HCT116 (cell line): Measurements from ENCODE around the gene UNK. TPM values are rescaled to one million over a fixed set of nuclear protein-coding genes. Genes with fewer than 3 reads are reported as not detected.

ENCODE experiments used
- ATAC-seq: fragments of 200-7000 bp; cut with Tn5 transposase; 2 replicates; pipeline ENCODE4 v1.9.1; 2020; ENCODE audit warnings: mild to moderate bottlenecking, moderate library complexity
- BruUV-seq: library from RNA; stranded (reverse); fragments of 400-500 nt; replicated peaks from 2 replicates; lab custom pipeline; 2021; lab: Mats Ljungman, UMichigan
- CTCF ChIA-PET: fragments of 300-600 bp; sonication (Branson Sonifier 250); formaldehyde crosslinking; loops from one replicate; lab custom pipeline; 2021; ENCODE audit warnings: antibody characterized with exemption; lab: Charles Lee
- POLR2A ChIA-PET: fragments of 300-600, 350-600 bp; sonication (Branson Sonifier 250); formaldehyde crosslinking; loops from one replicate; lab custom pipeline; 2021; ENCODE audit warnings: antibody characterized with exemption; lab: Charles Lee
- RAD21 ChIA-PET, 2 experiments: fragments of 300-600 bp; sonication (Branson Sonifier 250); formaldehyde crosslinking; loops; one replicate each; lab custom pipeline; 2023; ENCODE audit warnings: low total read pairs in 2 of 2; ENCODE audit not compliant: uncharacterized antibody in 2 of 2, unreplicated experiment in 2 of 2, low non-redundant PET in 1 of 2; lab: Charles Lee
- DNase-seq: peaks from one replicate; pipeline ENCODE4 v3.0.0-alpha.2; 2010; ENCODE audit warnings: low read depth, low spot score
- H2AFZ ChIP-seq: fragments of 200-600 bp; shearing (Covaris generic), sonication (generic); 2 replicates; pipeline ENCODE4 v1.6.1; 2017; ENCODE audit warnings: low read depth, mixed run types, mixed read lengths, antibody characterized with exemption, low read length; ENCODE audit not compliant: poor library complexity, severe bottlenecking
- H3K27ac ChIP-seq: 2 replicates; pipeline ENCODE4 v1.5.1; 2012; ENCODE audit warnings: low read depth, low read length
- H3K27me3 ChIP-seq: fragments of 200-600 bp; sonication (generic); 2 replicates; pipeline ENCODE4 v1.6.1; 2016; ENCODE audit warnings: mixed run types, low read length, mixed read lengths; ENCODE audit not compliant: insufficient read depth
- H3K36me3 ChIP-seq, 2 experiments: fragments of 200-500 bp in 1 of 2; fragments of 200-600 bp in 1 of 2; sonication (Bioruptor generic) in 1 of 2; sonication (generic) in 1 of 2; 2 replicates each; pipeline versions ENCODE4 v1.5.1 to v1.6.1; 2014 to 2016; ENCODE audit warnings: low read length in 2 of 2, inconsistent platforms in 1 of 2, mixed read lengths in 1 of 2, mixed run types in 1 of 2; ENCODE audit not compliant: insufficient read depth in 2 of 2, control insufficient read depth in 1 of 2
- H3K4me1 ChIP-seq, 2 experiments: fragments of 200-600 bp in 1 of 2; sonication (generic) in 1 of 2; 2 replicates each; pipeline versions ENCODE4 v1.5.1 to v1.6.1; 2012 to 2017; ENCODE audit warnings: low read length in 2 of 2, inconsistent platforms in 1 of 2, mild to moderate bottlenecking in 1 of 2, mixed read lengths in 1 of 2, mixed run types in 1 of 2, moderate library complexity in 1 of 2; ENCODE audit not compliant: insufficient read depth in 2 of 2, control insufficient read depth in 1 of 2
- H3K4me2 ChIP-seq: fragments of 200-600 bp; sonication (generic); 2 replicates; pipeline ENCODE4 v1.6.1; 2017; ENCODE audit warnings: mixed run types, low read length, mixed read lengths
- H3K4me3 ChIP-seq, 2 experiments: fragments of 200-600 bp in 1 of 2; sonication (generic) in 1 of 2; replicated peaks in 1 of 2; 2 replicates each; pipeline ENCODE4 v1.5.1; 2011 to 2016; ENCODE audit warnings: low read length in 2 of 2, control low read depth in 1 of 2, low read depth in 1 of 2, mild to moderate bottlenecking in 1 of 2, mixed read lengths in 1 of 2, mixed run types in 1 of 2
- H3K79me2 ChIP-seq: fragments of 200-600 bp; sonication (generic); 2 replicates; pipeline ENCODE4 v1.6.1; 2017; ENCODE audit warnings: mild to moderate bottlenecking, mixed run types, low read length, moderate library complexity, mixed read lengths; ENCODE audit not compliant: insufficient read depth
- H3K9ac ChIP-seq: fragments of 200-600 bp; sonication (generic); 2 replicates; pipeline ENCODE4 v1.6.1; 2016; ENCODE audit warnings: low read length, mixed read lengths
- H3K9me2 ChIP-seq: fragments of 200-600 bp; sonication (generic), shearing (Covaris generic); 2 replicates; pipeline ENCODE4 v1.6.1; 2017; ENCODE audit warnings: mixed run types, mild to moderate bottlenecking, moderate library complexity; ENCODE audit not compliant: insufficient read depth
- H3K9me3 ChIP-seq, 2 experiments: fragments of 200-500 bp in 1 of 2; fragments of 200-600 bp in 1 of 2; sonication (Bioruptor generic) in 1 of 2; sonication (generic) in 1 of 2; 2 replicates each; pipeline ENCODE4 v1.6.1; 2014 to 2017; ENCODE audit warnings: low read length in 2 of 2, mixed read lengths in 2 of 2, inconsistent platforms in 1 of 2, low read depth in 1 of 2, mild to moderate bottlenecking in 1 of 2, mixed run types in 1 of 2, moderate library complexity in 1 of 2; ENCODE audit not compliant: control insufficient read depth in 1 of 2, insufficient read depth in 1 of 2
- H4K20me1 ChIP-seq: fragments of 200-600 bp; sonication (generic), shearing (Covaris generic); 2 replicates; pipeline ENCODE4 v1.6.1; 2017; ENCODE audit warnings: mixed run types, mild to moderate bottlenecking, moderate library complexity; ENCODE audit not compliant: insufficient read depth
- ATF3 ChIP-seq: IDR thresholded peaks from 2 replicates; pipeline ENCODE4 v1.6.1; 2012
- EGR1 ChIP-seq: IDR thresholded peaks from 2 replicates; pipeline ENCODE4 v1.6.1; 2012; ENCODE audit warnings: low read depth
- JUND ChIP-seq: IDR thresholded peaks from 2 replicates; pipeline ENCODE4 v1.6.1; 2012
- POLR2AphosphoS5 ChIP-seq: IDR thresholded peaks from 2 replicates; pipeline ENCODE4 v1.6.1; 2011; ENCODE audit warnings: mild to moderate bottlenecking, low read depth, low read length, moderate library complexity
- REST ChIP-seq: IDR thresholded peaks from 2 replicates; pipeline ENCODE4 v1.6.1; 2012; ENCODE audit warnings: low read depth
- SRF ChIP-seq: IDR thresholded peaks from 2 replicates; pipeline ENCODE4 v1.6.1; 2012; ENCODE audit warnings: low read depth
- ZFX ChIP-seq: fragments of 450-650 bp; IDR thresholded peaks from 2 replicates; pipeline ENCODE4 v1.6.1; 2017
- intact Hi-C: fragments of 100-400 bp; cut with micrococcal nuclease; formaldehyde crosslinking; loops from 2 replicates; pipeline ENCODE4 v1.10.0; 2022
- total RNA-seq: library from RNA; stranded (reverse); gene quantifications from one replicate; pipeline ENCODE4 v1.2.1, GENCODE V29; 2021; ENCODE audit not compliant: unreplicated experiment

UNK gene
- total RNA-seq, 1 experiment from 2014 or later, result 40.6 TPM

- TF ChIP-seq ATF3 (no peak), SRF (no peak), EGR1 (no peak), POLR2AphosphoS5 (no peak), JUND (no peak), REST (no peak), ZFX (no peak)
- TF ChIP-seq, all 23 proteins: peak for 0
- no peak overlapping the region for H3K4me3 ChIP-seq
- H3K9ac ChIP-seq, result no peak overlapping the region
- H3K4me1 ChIP-seq, result peaks cover 0 to 5% of the 10 kb centered on the region in 2 experiments; a peak in 1 of 4 replicates
- DNase-seq (no peak), ATAC-seq (no peak)
- H3K9me2 ChIP-seq, result no peaks in the 10 kb centered on the region
- no peak overlapping the region for H3K4me2 ChIP-seq
- peaks cover 29 to 41% of the 10 kb centered on the region in 2 experiments; a peak in 3 of 4 replicates for H3K36me3 ChIP-seq
- H3K27me3 ChIP-seq, result no peaks in the 10 kb centered on the region
- H3K79me2 ChIP-seq, result no peaks in the 10 kb centered on the region
- RAD21 ChIA-PET, result no interaction called here
- H4K20me1 ChIP-seq, result no peaks in the 10 kb centered on the region
- POLR2A ChIA-PET, result no interaction called here
- CTCF ChIA-PET, result interaction anchor here (2.0 kb wide), 1 partner anchor 11 kb away, joined by 7 read pairs; no protein-coding TSS in a partner anchor
- H3K9me3 ChIP-seq, result no peaks in the 10 kb centered on the region
- no TSS peak for BruUV-seq
- H3K27ac ChIP-seq, result no peak overlapping the region
- intact Hi-C loops, result no loop called here
- no peak overlapping the region for H2AFZ ChIP-seq
Measured at GRCh38 chr17:75816693-75817092, 32.1 kb downstream of the UNK start.
